T-helper 9 cell (primary cell): ENCODE data around the gene AMPD1.

ENCODE experiments used
- DNase-seq: peaks from one replicate; pipeline ENCODE4 v3.0.0-alpha.2; 2020

The AMPD1 gene

GRCh38 chr1:114696810-114697209 lies 1.5 kb upstream of the AMPD1 start:
- DNase-seq = no peak

- no peak for DNase-seq
These were observed 621 bp downstream of the AMPD1 start for GRCh38 chr1:114694540-114695310.

GRCh38 chr1:114692947-114693346 lies 2.4 kb downstream of the AMPD1 start:
- DNase-seq = no peak

GRCh38 chr1:114691061-114691460 lies 4.3 kb downstream of the AMPD1 start:
- DNase-seq = no peak

- DNase-seq = no peak
These were observed 5.2 kb downstream of the AMPD1 start for GRCh38 chr1:114690148-114690547.

GRCh38 chr1:114688526-114688925 lies 6.8 kb downstream of the AMPD1 start:
- no peak for DNase-seq

GRCh38 chr1:114685851-114686250 lies 9.5 kb downstream of the AMPD1 start:
- no peak for DNase-seq

GRCh38 chr1:114677691-114678090 lies 17.7 kb downstream of the AMPD1 start:
- no peak for DNase-seq

- DNase-seq = no peak
These were observed 19.2 kb downstream of the AMPD1 start for GRCh38 chr1:114676115-114676514.

- no peak for DNase-seq
These were observed 23.4 kb downstream of the AMPD1 start for GRCh38 chr1:114671939-114672275.

- no peak for DNase-seq
These were observed 24.1 kb downstream of the AMPD1 start for GRCh38 chr1:114671011-114671938.

GRCh38 chr1:114670083-114671010 lies 25.0 kb downstream of the AMPD1 start:
- DNase-seq = peak; percentile 87

GRCh38 chr1:114669562-114670082 lies 25.7 kb downstream of the AMPD1 start, which contains the start of gene DENND2C:
Gene DENND2C (minus strand): TSS chr1:114670049. CDS start chr1:114625984, 44,065 bp downstream.
- no peak for DNase-seq

- DNase-seq = no peak
These were observed 26.4 kb downstream of the AMPD1 start for GRCh38 chr1:114668784-114669561.

GRCh38 chr1:114668373-114668772 lies 27.0 kb downstream of the AMPD1 start:
- DNase-seq = no peak

- DNase-seq = no peak
These were observed 28.4 kb downstream of the AMPD1 start for GRCh38 chr1:114666954-114667353.

- DNase-seq = no peak
These were observed 35.1 kb downstream of the AMPD1 start for GRCh38 chr1:114660238-114660637.

GRCh38 chr1:114651893-114652292 lies 43.5 kb downstream of the AMPD1 start:
- DNase-seq = no peak

- no peak for DNase-seq
These were observed 46.8 kb downstream of the AMPD1 start for GRCh38 chr1:114648503-114648902.

GRCh38 chr1:114641377-114641776 lies 54.0 kb downstream of the AMPD1 start:
- no peak for DNase-seq

- no peak for DNase-seq
These were observed 56.4 kb downstream of the AMPD1 start for GRCh38 chr1:114638910-114639309.

- DNase-seq = no peak
These were observed 62.9 kb downstream of the AMPD1 start for GRCh38 chr1:114632427-114632826.
